GM19395 (cell line): Measurements from ENCODE around the gene MYOF.
"Not testable (repeated sequence)": the region's sequence is repeated elsewhere in the genome, so short reads cannot be mapped to it uniquely, and the experiment has no call there.

Source experiments
- ATAC-seq: cut with Tn5 transposase; IDR thresholded peaks from one replicate; pipeline ENCODE4 v1.9.1; 2021; ENCODE audit warnings: mild to moderate bottlenecking, moderate library complexity; ENCODE audit not compliant: unreplicated experiment

MYOF gene

GRCh38 chr10:93431361-93431760 is 50.8 kb downstream of the MYOF start:
- no peak for ATAC-seq

GRCh38 chr10:93425861-93426260 is 56.3 kb downstream of the MYOF start:
- no peak for ATAC-seq

- ATAC-seq, result no peak
Observed at GRCh38 chr10:93422118-93422517, 60.0 kb downstream of the MYOF start.

GRCh38 chr10:93420944-93421825 is 60.9 kb downstream of the MYOF start:
- no peak for ATAC-seq

- no peak for ATAC-seq
Observed at GRCh38 chr10:93420091-93420490, 62.0 kb downstream of the MYOF start.

- not testable (repeated sequence) for ATAC-seq
Observed at GRCh38 chr10:93419016-93419415, 63.1 kb downstream of the MYOF start.

- ATAC-seq, result no peak
Observed at GRCh38 chr10:93417921-93418320, 64.2 kb downstream of the MYOF start.

- no peak for ATAC-seq
Observed at GRCh38 chr10:93417266-93417665, 64.9 kb downstream of the MYOF start.

- ATAC-seq, result no peak
Observed at GRCh38 chr10:93416824-93417223, 65.3 kb downstream of the MYOF start.

GRCh38 chr10:93415693-93416092 is 66.4 kb downstream of the MYOF start:
- ATAC-seq, result no peak

GRCh38 chr10:93413252-93413689 is 68.9 kb downstream of the MYOF start:
- ATAC-seq, result no peak

GRCh38 chr10:93412801-93413200 is 69.3 kb downstream of the MYOF start:
- no peak for ATAC-seq

GRCh38 chr10:93410697-93411348 is 71.3 kb downstream of the MYOF start:
- ATAC-seq, result no peak

- no peak for ATAC-seq
Observed at GRCh38 chr10:93408783-93409182, 73.4 kb downstream of the MYOF start.

GRCh38 chr10:93406364-93407145 is 75.6 kb downstream of the MYOF start:
- no peak for ATAC-seq

GRCh38 chr10:93404048-93404354 is 78.1 kb downstream of the MYOF start:
- no peak for ATAC-seq

GRCh38 chr10:93403152-93404047 is 78.7 kb downstream of the MYOF start:
- ATAC-seq, result no peak

GRCh38 chr10:93402192-93402591 is 79.9 kb downstream of the MYOF start:
- no peak for ATAC-seq

GRCh38 chr10:93398528-93398927 is 83.6 kb downstream of the MYOF start:
- ATAC-seq, result no peak

- no peak for ATAC-seq
Observed at GRCh38 chr10:93397020-93397419, 85.1 kb downstream of the MYOF start.

- ATAC-seq, result no peak
Observed at GRCh38 chr10:93393211-93393610, 88.9 kb downstream of the MYOF start.
